SU-DHL-6 (cell line): ENCODE results near the gene AJAP1.

Source experiments
- H2AFZ ChIP-seq: fragments of 200-600 bp; sonication (generic); 2 replicates; pipeline ENCODE4 v1.6.1; 2014; ENCODE audit warnings: low read depth, mild to moderate bottlenecking, moderate library complexity, mixed read lengths, antibody characterized with exemption, low read length; ENCODE audit not compliant: severe bottlenecking
- H3F3A ChIP-seq: fragments of 200-600 bp; shearing (Covaris generic); 2 replicates; pipeline ENCODE4 v1.6.0; 2016; ENCODE audit warnings: antibody characterized with exemption, mild to moderate bottlenecking; ENCODE audit not compliant: insufficient read depth
- H3K27ac ChIP-seq: fragments of 200-600 bp; sonication (generic); 2 replicates; pipeline ENCODE4 v1.5.1; 2016; ENCODE audit warnings: low read depth, mild to moderate bottlenecking, low read length, moderate library complexity, mixed read lengths
- H3K27me3 ChIP-seq: fragments of 200-600 bp; sonication (generic), shearing (Covaris generic); 2 replicates; pipeline ENCODE4 v1.6.0; 2014; ENCODE audit warnings: mild to moderate bottlenecking, low read length
- H3K36me3 ChIP-seq: fragments of 200-600 bp; sonication (generic); 2 replicates; pipeline ENCODE4 v1.6.1; 2014; ENCODE audit warnings: mild to moderate bottlenecking, low read length, mixed read lengths
- H3K4me2 ChIP-seq: fragments of 300-600, 200-600 bp; shearing (Covaris generic), sonication (generic); 2 replicates; pipeline ENCODE4 v1.6.0; 2014; ENCODE audit warnings: low read length, low read depth, mild to moderate bottlenecking; ENCODE audit not compliant: poor library complexity, severe bottlenecking
- H3K4me3 ChIP-seq: fragments of 200-600 bp; sonication (generic); 2 replicates; pipeline ENCODE4 v1.5.1; 2014; ENCODE audit warnings: antibody characterized with exemption, low read length, mild to moderate bottlenecking, mixed read lengths; ENCODE audit not compliant: insufficient read depth, poor library complexity, severe bottlenecking
- H3K79me2 ChIP-seq: fragments of 200-600 bp; sonication (generic); 2 replicates; pipeline ENCODE4 v1.6.1; 2014; ENCODE audit warnings: mild to moderate bottlenecking, low read length, moderate library complexity; ENCODE audit not compliant: insufficient read depth
- H3K9ac ChIP-seq: fragments of 200-600 bp; sonication (generic); 2 replicates; pipeline ENCODE4 v1.7.0; 2014; ENCODE audit warnings: mild to moderate bottlenecking, low read length
- H3K9me2 ChIP-seq: fragments of 200-600 bp; sonication (generic); replicated peaks from 2 replicates; pipeline ENCODE4 v1.6.1; 2014; ENCODE audit warnings: low read length; ENCODE audit not compliant: insufficient read depth
- H3K9me3 ChIP-seq: fragments of 200-600 bp; sonication (generic); 2 replicates; pipeline ENCODE4 v1.6.1; 2014; ENCODE audit warnings: low read length, mixed read lengths; ENCODE audit not compliant: insufficient read depth
- H4K20me1 ChIP-seq: fragments of 200-600 bp; sonication (generic); 2 replicates; pipeline ENCODE4 v1.6.1; 2014; ENCODE audit warnings: low read depth, mild to moderate bottlenecking, antibody characterized with exemption, low read length, moderate library complexity, mixed read lengths
- EZH2phosphoT487 ChIP-seq: fragments of 200-600 bp; sonication (generic), shearing (Covaris generic); conservative IDR thresholded peaks from 2 replicates; pipeline ENCODE4 v1.6.1; 2018; ENCODE audit warnings: mild to moderate bottlenecking, antibody characterized with exemption, low read length, moderate library complexity, mixed read lengths
- TF ChIP-seq, protein P1 (sequence below): fragments of 200-600 bp; sonication (generic); IDR thresholded peaks from one replicate; pipeline ENCODE4 v1.5.1; 2017; ENCODE audit warnings: antibody characterized with exemption, mild to moderate bottlenecking, low read length, moderate library complexity; ENCODE audit not compliant: insufficient read depth, poor library complexity, severe bottlenecking

AJAP1 gene

GRCh38 chr1:4749406-4749805, 95.0 kb downstream of the AJAP1 start:
- Histone ChIP-seq H3K79me2 (no peaks in the 10 kb centered on the region), H3F3A (no peaks in the 10 kb centered on the region), H3K4me3 (no peak overlapping the region), H3K27me3 (no peaks in the 10 kb centered on the region), H3K36me3 (no peaks in the 10 kb centered on the region), H3K4me2 (no peak overlapping the region), H3K27ac (no peak overlapping the region), H4K20me1 (no peaks in the 10 kb centered on the region), H3K9ac (no peak overlapping the region), H3K9me3 (no peaks in the 10 kb centered on the region), H2AFZ (no peak overlapping the region), H3K9me2 (no peaks in the 10 kb centered on the region)
- TF ChIP-seq EZH2phosphoT487, result no peak
- TF ChIP-seq, protein P1, sequence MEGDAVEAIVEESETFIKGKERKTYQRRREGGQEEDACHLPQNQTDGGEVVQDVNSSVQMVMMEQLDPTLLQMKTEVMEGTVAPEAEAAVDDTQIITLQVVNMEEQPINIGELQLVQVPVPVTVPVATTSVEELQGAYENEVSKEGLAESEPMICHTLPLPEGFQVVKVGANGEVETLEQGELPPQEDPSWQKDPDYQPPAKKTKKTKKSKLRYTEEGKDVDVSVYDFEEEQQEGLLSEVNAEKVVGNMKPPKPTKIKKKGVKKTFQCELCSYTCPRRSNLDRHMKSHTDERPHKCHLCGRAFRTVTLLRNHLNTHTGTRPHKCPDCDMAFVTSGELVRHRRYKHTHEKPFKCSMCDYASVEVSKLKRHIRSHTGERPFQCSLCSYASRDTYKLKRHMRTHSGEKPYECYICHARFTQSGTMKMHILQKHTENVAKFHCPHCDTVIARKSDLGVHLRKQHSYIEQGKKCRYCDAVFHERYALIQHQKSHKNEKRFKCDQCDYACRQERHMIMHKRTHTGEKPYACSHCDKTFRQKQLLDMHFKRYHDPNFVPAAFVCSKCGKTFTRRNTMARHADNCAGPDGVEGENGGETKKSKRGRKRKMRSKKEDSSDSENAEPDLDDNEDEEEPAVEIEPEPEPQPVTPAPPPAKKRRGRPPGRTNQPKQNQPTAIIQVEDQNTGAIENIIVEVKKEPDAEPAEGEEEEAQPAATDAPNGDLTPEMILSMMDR, result no peak

GRCh38 chr1:4750177-4750576, 95.8 kb downstream of the AJAP1 start:
- Histone ChIP-seq H4K20me1 (no peaks in the 10 kb centered on the region), H3K4me2 (no peak overlapping the region), H3K9me3 (no peaks in the 10 kb centered on the region), H3K36me3 (no peaks in the 10 kb centered on the region), H3K9ac (no peak overlapping the region), H3F3A (no peaks in the 10 kb centered on the region), H2AFZ (no peak overlapping the region), H3K79me2 (no peaks in the 10 kb centered on the region), H3K9me2 (no peaks in the 10 kb centered on the region), H3K27me3 (no peaks in the 10 kb centered on the region), H3K27ac (no peak overlapping the region), H3K4me3 (no peak overlapping the region)
- TF ChIP-seq EZH2phosphoT487, result no peak
- TF ChIP-seq, protein P1, result no peak

GRCh38 chr1:4752059-4752458, 97.7 kb downstream of the AJAP1 start:
- no peaks in the 10 kb centered on the region for H3K27me3 ChIP-seq
- no peaks in the 10 kb centered on the region for H3F3A ChIP-seq
- no peaks in the 10 kb centered on the region for H4K20me1 ChIP-seq
- no peak overlapping the region for H3K27ac ChIP-seq
- no peak overlapping the region for H3K9ac ChIP-seq
- no peak overlapping the region for H3K4me2 ChIP-seq
- no peak overlapping the region for H3K4me3 ChIP-seq
- no peaks in the 10 kb centered on the region for H3K36me3 ChIP-seq
- TF ChIP-seq, protein P1, result no peak
- TF ChIP-seq EZH2phosphoT487, result no peak
- H3K9me2 ChIP-seq, result no peaks in the 10 kb centered on the region
- H3K79me2 ChIP-seq, result no peaks in the 10 kb centered on the region
- no peaks in the 10 kb centered on the region for H3K9me3 ChIP-seq
- no peak overlapping the region for H2AFZ ChIP-seq

DNA sequence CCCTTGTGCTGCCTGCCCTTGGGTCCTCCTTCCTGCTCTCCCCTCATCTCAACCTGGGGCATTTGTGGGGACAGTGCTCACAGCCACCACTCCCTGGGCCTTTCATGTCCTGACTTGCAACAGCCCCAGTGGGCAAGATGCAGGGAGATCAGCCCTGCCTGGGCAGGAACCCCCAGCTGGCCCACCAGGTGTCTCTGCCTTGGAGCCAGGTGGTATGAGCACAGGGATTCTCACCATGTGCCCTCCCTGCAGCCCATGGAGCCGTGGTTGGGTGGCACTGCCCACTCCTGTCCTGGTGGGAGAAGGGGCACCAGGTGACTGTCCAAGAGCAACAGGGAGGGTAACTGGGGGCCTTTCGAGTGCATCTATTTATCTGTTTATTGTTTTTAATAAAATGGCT, 100.4 kb downstream of the AJAP1 start:
- H4K20me1 ChIP-seq, result no peaks in the 10 kb centered on the region
- H3K9ac ChIP-seq, result no peak overlapping the region
- no peaks in the 10 kb centered on the region for H3K27me3 ChIP-seq
- H3K36me3 ChIP-seq, result no peaks in the 10 kb centered on the region
- no peaks in the 10 kb centered on the region for H3K9me2 ChIP-seq
- H3K4me2 ChIP-seq, result no peak overlapping the region
- no peaks in the 10 kb centered on the region for H3F3A ChIP-seq
- no peaks in the 10 kb centered on the region for H3K9me3 ChIP-seq
- H3K4me3 ChIP-seq, result no peak overlapping the region
- no peak overlapping the region for H2AFZ ChIP-seq
- no peak for TF ChIP-seq EZH2phosphoT487
- TF ChIP-seq, protein P1, result no peak
- no peak overlapping the region for H3K27ac ChIP-seq
- no peaks in the 10 kb centered on the region for H3K79me2 ChIP-seq
